Ascending aorta (tissue), 2 donors: Measurements from ENCODE around the gene BST1. TPM values are rescaled to one million over a fixed set of nuclear protein-coding genes. Genes with fewer than 3 reads are reported as not detected.

ENCODE experiments used
- DNase-seq, 2 donors: peaks; one replicate each; pipeline ENCODE4 v3.0.0-alpha.2; 2019; ENCODE audit warnings: low spot score in 2 of 2
- H3K27ac ChIP-seq, 2 donors: fragments of 200-600 bp; sonication (generic); one replicate each; pipeline ENCODE4 v1.5.1; 2016 to 2017; ENCODE audit warnings: mild to moderate bottlenecking in 1 of 2
- H3K27me3 ChIP-seq: fragments of 200-600 bp; sonication (generic); one replicate; pipeline ENCODE4 v1.5.1; 2017
- H3K36me3 ChIP-seq, 2 donors: fragments of 200-600 bp; sonication (generic); one replicate each; pipeline ENCODE4 v1.5.1; 2016
- H3K4me1 ChIP-seq, 2 donors: fragments of 200-600 bp; sonication (generic); one replicate each; pipeline ENCODE4 v1.5.1; 2016 to 2017; ENCODE audit warnings: mild to moderate bottlenecking in 1 of 2
- H3K4me3 ChIP-seq, 2 donors: fragments of 200-600 bp; sonication (generic); one replicate each; pipeline ENCODE4 v1.5.1; 2016 to 2017; ENCODE audit warnings: mild to moderate bottlenecking in 1 of 2
- H3K9me3 ChIP-seq, 2 donors: fragments of 200-600 bp; sonication (generic); one replicate each; pipeline ENCODE4 v1.5.1; 2016
- intact Hi-C: fragments of 100-400 bp; cut with DNase I; formaldehyde crosslinking; loops from one replicate; pipeline ENCODE4 v1.15.1; 2023
- total RNA-seq: library from RNA; depleted of rRNA; stranded (reverse); fragments of >200 nt; gene quantifications from one replicate; pipeline ENCODE4 v1.1.0, GENCODE V29; 2016
- TF ChIP-seq, protein P1 (sequence below), 3 experiments: fragments of 200-600 bp in 2 of 3; fragments of 450-650 bp in 1 of 3; sonication (generic) in 2 of 3; IDR thresholded peaks; one replicate each; pipeline ENCODE4 v1.5.1; 2016 to 2019; ENCODE audit warnings: antibody characterized with exemption in 3 of 3, mild to moderate bottlenecking in 1 of 3, moderate library complexity in 1 of 3

BST1 gene
- total RNA-seq, 1 donor from 2014 or later, result 22.7 TPM

DNA sequence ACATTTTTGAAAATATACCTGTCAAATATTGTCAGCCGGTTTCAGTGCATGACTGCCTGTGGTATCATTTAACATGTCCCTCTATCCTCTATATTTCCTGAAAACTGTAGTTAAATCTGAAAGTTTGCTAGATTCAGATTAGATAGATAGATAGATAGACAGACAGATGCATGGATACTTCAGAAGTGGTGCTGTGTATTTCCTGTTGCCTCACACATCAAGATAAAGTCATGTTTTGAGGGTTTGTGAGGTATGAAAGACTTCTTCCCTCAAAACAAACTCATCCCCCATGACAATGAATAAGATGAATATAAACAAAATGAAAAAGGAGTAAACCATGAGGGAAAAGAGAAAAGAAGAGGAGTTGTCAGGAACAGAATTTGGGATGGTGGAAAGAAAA, 6.0 kb upstream of the BST1 start:
- Histone ChIP-seq H3K9me3 (no peaks in the 10 kb centered on the region), H3K36me3 (no peaks in the 10 kb centered on the region), H3K4me1 (no peaks in the 10 kb centered on the region), H3K27me3 (no peaks in the 10 kb centered on the region), H3K4me3 (no peak overlapping the region), H3K27ac (no peak overlapping the region)
- DNase-seq, result no peak
- TF ChIP-seq, protein P1, sequence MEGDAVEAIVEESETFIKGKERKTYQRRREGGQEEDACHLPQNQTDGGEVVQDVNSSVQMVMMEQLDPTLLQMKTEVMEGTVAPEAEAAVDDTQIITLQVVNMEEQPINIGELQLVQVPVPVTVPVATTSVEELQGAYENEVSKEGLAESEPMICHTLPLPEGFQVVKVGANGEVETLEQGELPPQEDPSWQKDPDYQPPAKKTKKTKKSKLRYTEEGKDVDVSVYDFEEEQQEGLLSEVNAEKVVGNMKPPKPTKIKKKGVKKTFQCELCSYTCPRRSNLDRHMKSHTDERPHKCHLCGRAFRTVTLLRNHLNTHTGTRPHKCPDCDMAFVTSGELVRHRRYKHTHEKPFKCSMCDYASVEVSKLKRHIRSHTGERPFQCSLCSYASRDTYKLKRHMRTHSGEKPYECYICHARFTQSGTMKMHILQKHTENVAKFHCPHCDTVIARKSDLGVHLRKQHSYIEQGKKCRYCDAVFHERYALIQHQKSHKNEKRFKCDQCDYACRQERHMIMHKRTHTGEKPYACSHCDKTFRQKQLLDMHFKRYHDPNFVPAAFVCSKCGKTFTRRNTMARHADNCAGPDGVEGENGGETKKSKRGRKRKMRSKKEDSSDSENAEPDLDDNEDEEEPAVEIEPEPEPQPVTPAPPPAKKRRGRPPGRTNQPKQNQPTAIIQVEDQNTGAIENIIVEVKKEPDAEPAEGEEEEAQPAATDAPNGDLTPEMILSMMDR (IDR thresholded peaks at IDR 0.05), result no peak
- intact Hi-C loops, result no loop called here

DNA sequence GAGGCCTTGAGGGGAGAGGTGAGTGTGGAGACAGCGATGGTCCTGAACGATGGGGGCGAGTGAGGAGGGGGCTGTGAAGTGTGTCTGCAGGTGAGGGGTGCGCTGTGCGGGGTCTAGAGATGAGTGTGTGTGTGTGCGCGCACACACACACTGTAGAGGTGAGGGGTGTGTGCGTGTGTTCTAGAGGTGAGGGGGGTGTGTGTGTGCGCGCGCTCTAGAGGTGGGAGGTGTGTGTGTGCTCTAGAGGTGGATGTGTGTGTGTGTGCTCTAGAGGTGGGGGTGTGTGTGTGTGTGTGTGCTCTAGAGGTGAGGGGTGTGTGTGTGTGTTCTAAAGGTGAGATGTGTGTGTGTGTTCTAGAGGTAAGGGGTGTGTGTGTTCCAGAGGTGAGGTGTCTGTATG, 574 bp downstream of the BST1 start:
- peaks cover 2 to 6% of the 10 kb centered on the region in 2 donors for H3K4me1 ChIP-seq

DNA sequence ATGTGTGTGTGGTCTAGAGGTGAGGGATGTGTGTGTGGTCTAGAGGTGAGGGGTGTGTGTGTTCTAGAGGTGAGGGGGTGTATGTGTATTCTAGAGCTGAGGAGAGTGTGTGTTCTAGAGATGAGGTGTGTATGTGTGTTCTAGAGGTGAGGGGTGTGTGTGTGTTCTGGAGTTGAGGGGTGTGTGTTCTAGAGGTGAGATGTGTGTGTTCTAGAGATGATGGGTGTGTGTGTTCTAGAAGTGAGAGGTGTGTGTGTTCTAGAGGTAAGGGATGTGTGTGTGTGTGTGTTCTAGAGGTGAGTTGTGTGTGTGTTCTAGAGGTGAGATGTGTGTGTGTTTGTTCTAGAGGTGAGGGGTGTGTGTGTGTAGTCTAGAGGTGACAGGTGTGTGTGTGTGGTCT, 1.3 kb downstream of the BST1 start:
- DNase-seq, result no peak
- Histone ChIP-seq H3K9me3 (no peaks in the 10 kb centered on the region), H3K36me3 (no peaks in the 10 kb centered on the region), H3K27me3 (no peaks in the 10 kb centered on the region), H3K4me3 (no peak overlapping the region), H3K27ac (no peak overlapping the region), H3K4me1 (peaks cover 2 to 6% of the 10 kb centered on the region in 2 donors)
- TF ChIP-seq, protein P1 (IDR thresholded peaks at IDR 0.05), result no peak
- intact Hi-C loops, result no loop called here

More for the DNA sequence above, 574 bp downstream of the BST1 start:
- no peaks in the 10 kb centered on the region for H3K9me3 ChIP-seq
- TF ChIP-seq, protein P1 (IDR thresholded peaks at IDR 0.05), result no peak
- H3K27ac ChIP-seq, result peak overlapping the region; percentile 41 to 56
- H3K36me3 ChIP-seq, result no peaks in the 10 kb centered on the region
- no peak for DNase-seq
- peak overlapping the region; percentile 59 to 75 for H3K4me3 ChIP-seq
- intact Hi-C loops, result no loop called here
- no peaks in the 10 kb centered on the region for H3K27me3 ChIP-seq

DNA sequence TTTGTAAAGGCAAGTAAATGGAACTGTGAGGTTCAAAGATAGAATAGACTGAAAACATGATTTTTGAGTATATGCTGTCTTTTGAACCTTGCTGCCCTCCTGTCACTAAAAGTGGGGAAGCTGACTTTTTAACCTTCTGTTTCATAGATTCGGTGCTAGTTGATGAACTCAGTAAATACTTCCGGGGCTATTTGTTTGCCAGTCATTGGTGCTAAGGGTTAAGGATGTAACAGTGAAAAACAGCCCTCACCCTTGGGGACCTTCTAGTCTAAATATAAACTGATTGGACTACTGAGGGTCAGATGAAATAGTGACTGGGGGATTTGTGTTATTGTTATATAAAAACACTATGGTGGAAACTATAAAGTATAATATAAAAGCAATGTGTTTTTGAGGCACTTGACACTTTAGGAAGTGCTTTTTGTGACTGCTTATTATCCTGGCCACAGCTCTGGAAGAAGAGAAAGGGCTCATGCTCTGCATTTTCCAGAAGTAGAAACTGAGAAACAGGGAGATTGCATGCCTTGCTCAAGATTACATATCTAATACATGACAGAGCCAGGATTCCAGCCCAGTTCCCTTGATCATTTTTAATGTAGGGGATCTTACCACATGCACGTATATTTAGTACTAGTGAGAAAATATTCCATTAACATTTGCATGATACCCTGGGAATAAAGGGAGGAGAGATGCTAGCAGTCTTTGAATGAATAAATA, 3.9 kb downstream of the BST1 start:
- Histone ChIP-seq H3K36me3 (no peaks in the 10 kb centered on the region), H3K4me3 (no peak overlapping the region), H3K4me1 (peaks cover 2 to 6% of the 10 kb centered on the region in 2 donors), H3K27ac (no peak overlapping the region), H3K27me3 (no peaks in the 10 kb centered on the region), H3K9me3 (no peaks in the 10 kb centered on the region)
- TF ChIP-seq, protein P1 (IDR thresholded peaks at IDR 0.05), result no peak
- intact Hi-C loops, result no loop called here
- no peak for DNase-seq

DNA sequence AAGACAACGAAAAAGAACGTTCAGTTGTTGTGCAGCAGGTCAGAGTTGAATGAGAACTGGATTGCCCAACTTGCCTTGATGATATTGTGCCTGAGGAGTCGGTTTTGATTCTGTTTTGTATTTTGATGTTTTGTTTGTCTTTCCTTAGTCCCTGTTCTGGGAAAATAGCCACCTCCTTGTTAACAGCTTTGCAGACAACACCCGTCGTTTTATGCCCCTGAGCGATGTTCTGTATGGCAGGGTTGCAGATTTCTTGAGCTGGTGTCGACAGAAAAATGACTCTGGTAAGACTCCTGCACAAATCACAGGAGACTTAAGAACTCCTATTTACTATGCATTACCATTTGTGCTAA, 4.5 kb downstream of the BST1 start:
- TF ChIP-seq, protein P1 (IDR thresholded peaks at IDR 0.05), result no peak
- H3K27ac ChIP-seq, result no peak overlapping the region
- intact Hi-C loops, result no loop called here
- no peaks in the 10 kb centered on the region for H3K9me3 ChIP-seq
- H3K4me1 ChIP-seq, result peaks cover 2 to 5% of the 10 kb centered on the region in 2 donors
- no peak for DNase-seq
- no peak overlapping the region for H3K4me3 ChIP-seq
- no peaks in the 10 kb centered on the region for H3K27me3 ChIP-seq
- H3K36me3 ChIP-seq, result no peaks in the 10 kb centered on the region
